Fibroblast of lung (primary cell): ENCODE measurements around the gene RETN.

Source experiments
- CTCF ChIP-seq, 2 donors: IDR thresholded peaks in 1 of 2; conservative IDR thresholded peaks in 1 of 2; 1 replicate in 1 of 2; 2 replicates in 1 of 2; pipeline ENCODE4 v1.5.1; 2011 to 2012; ENCODE audit warnings: low read length in 2 of 2, control low read depth in 1 of 2, inconsistent platforms in 1 of 2, low read depth in 1 of 2, mild to moderate bottlenecking in 1 of 2
- EZH2 ChIP-seq: IDR thresholded peaks from 2 replicates; pipeline ENCODE4 v1.5.1; 2012; ENCODE audit warnings: low read length, control low read depth, mild to moderate bottlenecking; ENCODE audit errors: missing control alignments

GRCh38 chr19:7635670-7636069, 33.2 kb upstream of the RETN start:
- TF ChIP-seq CTCF (conservative IDR thresholded peaks at IDR 0.05 in 1 of 2, IDR thresholded peaks at IDR 0.05 in 1 of 2; ENCODE audit: low read depth in 1 of 2, low read length in 2 of 2), result no peak
- no peak for TF ChIP-seq EZH2
